Testis (tissue), 2 donors: ENCODE measurements around the gene SOX18.

Source experiments
- CTCF ChIP-seq, 3 experiments: fragments of 450-650 bp in 2 of 3; fragments of 200-600 bp in 1 of 3; sonication (generic) in 1 of 3; IDR thresholded peaks; one replicate each; pipeline ENCODE4 v1.5.1; 2016 to 2019; ENCODE audit warnings: antibody characterized with exemption in 3 of 3, mild to moderate bottlenecking in 2 of 3, moderate library complexity in 1 of 3
- POLR2A ChIP-seq: fragments of 450-650 bp; IDR thresholded peaks from one replicate; pipeline ENCODE4 v1.6.1; 2017; ENCODE audit warnings: antibody characterized with exemption, mild to moderate bottlenecking, moderate library complexity

DNA sequence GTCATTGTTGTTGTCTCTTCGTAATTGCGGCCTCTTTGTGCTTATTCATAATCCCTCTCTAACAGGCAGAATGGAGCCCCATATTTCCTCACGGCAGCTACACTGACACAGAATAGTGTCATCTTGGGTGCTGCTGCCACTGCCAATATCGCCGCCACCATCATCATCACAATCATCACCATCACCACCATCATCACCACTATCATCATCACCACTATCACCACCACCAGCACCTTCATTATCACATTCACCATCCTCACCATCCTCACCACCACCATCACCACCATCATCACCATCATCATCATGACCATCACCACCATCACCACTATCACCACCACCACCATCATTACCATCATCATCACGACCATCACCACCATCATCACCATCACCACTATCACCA is 47.1 kb upstream of the SOX18 start:
- TF ChIP-seq POLR2A (no peak), CTCF (IDR thresholded peaks at IDR 0.05) (no peak)
